HG03135 (cell line): Measurements from ENCODE around the gene CBX6.
"Not testable (repeated sequence)": the region's sequence is repeated elsewhere in the genome, so short reads cannot be mapped to it uniquely, and the experiment has no call there.

Experiments
- ATAC-seq: cut with Tn5 transposase; IDR thresholded peaks from one replicate; pipeline ENCODE4 v1.9.1; 2021; ENCODE audit warnings: mild to moderate bottlenecking, moderate library complexity; ENCODE audit not compliant: unreplicated experiment

Gene CBX6

GRCh38 chr22:38872172-38872830, at the start of gene CBX6:
CBX6 (minus strand) TSS chr22:38872216; CDS start chr22:38872190, 26 bp downstream.
- ATAC-seq: peak; percentile 62

DNA sequence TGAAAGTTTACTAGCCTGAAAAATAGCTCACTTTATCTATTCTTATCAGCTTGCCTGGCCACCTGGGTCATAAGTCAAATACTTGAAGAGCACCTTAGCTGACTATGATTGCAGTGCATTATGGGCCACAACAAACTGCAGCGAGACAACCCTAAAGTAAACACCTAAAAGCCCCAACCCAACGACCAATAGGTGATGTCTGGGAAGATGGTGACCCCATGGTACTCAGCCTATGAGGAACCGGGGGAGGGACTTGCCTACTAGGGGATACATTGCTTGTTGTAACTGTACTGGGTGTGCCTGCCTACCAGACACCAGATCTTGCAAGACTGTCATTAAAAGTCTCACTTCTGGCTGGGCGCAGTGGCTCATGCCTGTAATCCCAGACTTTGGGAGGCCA, 49.8 kb upstream of the CBX6 start:
- ATAC-seq: no peak

GRCh38 chr22:38921120-38921519, 49.1 kb upstream of the CBX6 start:
- ATAC-seq: no peak

- no peak for ATAC-seq
Observed at GRCh38 chr22:38919631-38920190, 47.7 kb upstream of the CBX6 start.

DNA sequence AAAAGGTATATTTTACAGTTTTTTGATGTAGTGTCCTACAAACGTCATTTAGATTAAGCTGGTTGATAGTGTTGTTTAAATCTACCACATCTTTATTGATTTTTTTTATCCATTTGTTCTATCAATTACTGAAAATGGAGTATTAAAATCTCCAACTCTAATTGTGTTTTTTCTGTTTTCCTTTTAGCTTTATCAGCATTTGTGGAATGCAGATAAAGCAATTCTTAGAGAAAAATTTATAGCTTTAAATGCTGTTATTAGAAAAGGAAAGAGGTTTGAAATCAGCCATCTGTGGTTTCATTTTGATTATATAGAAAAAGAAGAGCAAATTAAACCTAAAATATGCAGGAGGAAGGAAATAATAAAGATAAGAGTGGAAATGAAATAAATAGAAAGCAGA, 39.4 kb upstream of the CBX6 start:
- no peak for ATAC-seq

GRCh38 chr22:38907767-38908166, 35.8 kb upstream of the CBX6 start:
- no peak for ATAC-seq

DNA sequence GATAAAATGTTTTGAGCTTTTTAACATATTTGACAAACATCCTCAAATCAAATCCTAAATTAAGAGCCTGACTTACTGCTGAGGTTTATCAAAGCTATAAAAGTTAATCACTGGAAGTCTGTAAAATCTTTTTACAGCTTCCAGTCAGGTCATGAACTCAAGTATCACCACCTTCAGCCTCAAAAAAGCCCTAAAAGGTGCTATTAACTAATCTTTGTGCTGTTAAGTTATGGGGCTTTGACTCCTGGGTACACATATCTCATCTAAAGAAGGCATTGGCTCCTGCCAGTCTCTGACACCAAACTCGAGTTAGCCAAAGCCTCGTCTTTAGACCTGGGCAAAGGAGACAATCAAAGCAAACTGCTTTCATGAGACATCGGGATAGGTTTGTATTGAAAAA, 34.0 kb upstream of the CBX6 start:
- ATAC-seq: no peak

DNA sequence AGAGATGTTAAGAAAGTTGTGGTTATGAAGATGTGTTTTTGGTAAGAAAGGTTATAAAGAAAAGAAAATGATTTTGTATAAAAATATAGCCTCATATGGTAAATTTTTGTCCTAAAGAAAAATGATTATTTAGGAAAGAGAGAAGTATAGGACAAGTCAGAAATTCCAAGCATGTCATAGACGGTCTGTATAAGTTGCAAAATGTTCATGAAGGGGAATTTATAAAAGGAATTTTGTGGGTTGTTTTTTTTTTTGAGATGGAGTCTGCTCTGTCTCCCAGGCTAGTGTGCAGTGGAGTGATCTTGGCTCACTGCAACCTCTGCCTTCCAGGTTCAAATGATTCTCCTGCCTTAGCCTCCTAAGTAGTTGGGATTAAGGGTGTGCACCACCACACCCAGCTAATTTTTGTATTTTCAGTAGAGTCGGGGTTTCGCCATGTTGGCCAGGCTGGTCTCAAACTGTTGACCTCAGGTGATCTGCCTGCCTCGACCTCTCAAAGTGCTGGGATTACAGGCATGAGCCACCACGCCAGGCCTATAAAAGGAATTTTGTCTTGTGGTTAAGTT, 32.1 kb upstream of the CBX6 start:
- not testable (repeated sequence) for ATAC-seq

DNA sequence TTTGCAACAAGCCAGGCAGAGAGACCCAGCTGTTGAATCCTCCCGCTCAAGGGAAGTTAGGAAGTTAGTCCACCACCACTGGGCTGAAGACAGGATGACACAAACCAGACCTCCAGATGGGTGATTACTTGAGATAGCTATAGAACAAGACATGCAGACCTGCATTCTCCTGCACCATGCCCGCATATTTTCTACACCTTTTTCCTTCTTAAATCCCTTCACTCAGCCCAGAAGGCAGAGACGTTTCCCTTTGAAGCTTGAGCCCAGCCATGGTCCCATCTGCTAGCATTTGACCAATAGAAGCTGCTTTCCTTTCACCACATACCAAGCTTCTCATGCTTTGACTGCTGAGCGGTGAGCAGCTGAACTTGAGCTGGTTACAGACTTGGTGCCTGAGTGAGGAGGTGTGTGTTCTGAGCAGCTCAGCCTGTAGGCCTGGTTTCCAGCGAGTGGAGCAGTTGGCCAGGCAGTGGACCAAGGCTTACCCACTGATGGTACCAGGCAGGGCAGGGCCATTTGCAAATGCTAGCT, 29.2 kb upstream of the CBX6 start:
- no peak for ATAC-seq

DNA sequence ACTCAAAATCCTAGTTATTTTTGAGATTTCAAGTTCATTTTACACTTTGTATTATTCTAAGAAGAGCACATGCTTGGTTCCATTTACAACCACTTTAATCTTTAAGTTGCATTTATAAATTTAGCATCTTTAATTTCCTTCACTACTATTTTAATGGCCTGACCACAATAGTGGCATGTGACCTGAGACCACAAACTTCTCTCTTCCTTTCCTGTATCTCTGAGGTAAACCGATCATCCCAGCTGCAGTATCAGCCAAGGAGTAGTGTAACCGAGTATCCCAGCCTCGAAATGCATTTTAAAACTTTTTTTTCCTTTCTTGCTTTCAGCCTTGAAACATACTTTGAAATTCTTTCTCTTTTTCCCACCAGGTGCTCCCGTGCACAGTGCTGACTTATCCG, 28.7 kb upstream of the CBX6 start:
- no peak for ATAC-seq

DNA sequence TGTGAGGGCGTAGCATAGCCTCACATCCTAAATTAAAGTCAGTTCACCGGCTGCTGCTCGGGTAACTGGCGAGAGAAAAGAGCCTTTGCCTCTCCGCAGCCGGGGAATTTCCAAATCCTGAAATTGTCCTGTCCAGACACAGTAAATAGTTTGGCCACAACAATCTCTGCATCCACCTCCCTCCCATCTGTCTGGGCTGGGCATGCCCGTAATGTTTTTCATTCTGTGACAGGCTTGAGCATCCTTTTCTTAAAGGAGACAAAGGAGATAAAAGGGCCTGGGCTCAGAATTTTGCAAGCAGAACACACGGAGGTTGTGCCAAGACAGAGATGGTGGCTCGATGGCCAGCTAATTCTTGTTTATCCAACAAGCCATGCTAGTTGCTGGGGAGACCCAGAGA, 19.2 kb upstream of the CBX6 start:
- no peak for ATAC-seq

GRCh38 chr22:38890377-38890776, 18.4 kb upstream of the CBX6 start:
- no peak for ATAC-seq

DNA sequence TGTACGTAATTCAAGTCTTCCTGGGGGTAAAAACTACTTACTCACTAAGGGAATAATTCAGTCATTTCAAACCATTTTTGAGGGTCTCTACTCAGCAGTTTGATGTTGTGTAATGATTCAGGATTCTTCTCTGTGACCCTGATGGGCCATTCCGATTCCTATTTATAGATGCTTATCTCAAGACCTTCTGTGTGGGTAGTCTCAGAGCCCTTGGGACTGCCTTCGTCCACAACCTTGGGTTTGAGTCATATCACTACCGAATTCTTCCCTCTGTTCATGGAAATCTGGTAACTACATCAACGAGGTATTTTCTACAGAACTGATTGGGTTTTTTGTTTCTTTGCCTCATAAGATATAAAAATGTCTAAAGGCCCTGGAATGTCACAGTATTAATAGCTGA, 14.3 kb upstream of the CBX6 start:
- ATAC-seq: no peak

GRCh38 chr22:38882972-38883622, 11.1 kb upstream of the CBX6 start:
- ATAC-seq: no peak

GRCh38 chr22:38881997-38882879, 10.2 kb upstream of the CBX6 start:
- ATAC-seq: no peak

DNA sequence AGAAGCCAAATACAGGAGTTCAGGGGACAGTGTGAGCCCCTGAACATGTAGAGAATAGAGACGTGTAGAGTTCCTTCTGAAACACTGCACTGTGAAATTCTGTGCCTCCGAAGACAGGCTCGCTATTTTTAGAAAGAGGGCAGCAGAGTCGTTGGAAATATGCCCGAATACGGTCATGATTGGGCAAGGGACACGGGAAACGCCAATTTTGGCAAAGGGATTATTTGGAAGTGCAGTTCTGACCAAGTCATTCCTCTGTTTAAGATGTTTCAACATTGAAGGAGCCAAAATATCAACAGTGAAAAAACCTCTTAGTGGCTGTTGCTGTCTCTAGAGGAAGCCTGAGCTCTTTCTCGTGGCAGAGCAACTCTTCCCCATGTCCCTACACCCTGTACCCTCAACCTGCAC, 9.5 kb upstream of the CBX6 start:
- no peak for ATAC-seq

- no peak for ATAC-seq
Observed at GRCh38 chr22:38879961-38880360, 7.9 kb upstream of the CBX6 start.

- no peak for ATAC-seq
Observed at GRCh38 chr22:38879108-38879729, 7.2 kb upstream of the CBX6 start.

DNA sequence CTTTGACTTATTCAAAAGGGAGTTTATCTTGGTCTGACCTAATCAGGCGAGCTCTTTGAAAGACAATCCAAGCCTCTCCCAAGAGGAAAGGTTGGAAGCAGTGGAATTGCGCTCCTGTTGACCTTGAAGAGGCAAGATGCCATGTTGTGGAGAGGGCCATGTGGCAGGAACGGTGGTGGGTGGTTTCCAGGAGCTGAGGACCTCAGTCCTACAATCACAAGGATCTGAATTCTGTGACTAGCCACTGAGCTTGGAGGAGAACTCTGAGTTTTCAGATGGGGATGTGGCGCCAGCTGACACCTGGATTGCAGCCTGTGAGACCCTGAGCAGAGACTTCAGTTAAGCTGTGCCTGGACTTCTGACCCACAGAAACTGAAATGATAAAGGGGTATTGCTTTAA, 6.0 kb upstream of the CBX6 start:
- no peak for ATAC-seq

GRCh38 chr22:38874529-38875222, 2.7 kb upstream of the CBX6 start:
- ATAC-seq: no peak
